SK-N-SH (cell line): ENCODE measurements around the gene MAPK1. TPM values are rescaled to one million over a fixed set of nuclear protein-coding genes. Genes with fewer than 3 reads are reported as not detected.
"Not testable (repeated sequence)": the region's sequence is repeated elsewhere in the genome, so short reads cannot be mapped to it uniquely, and the experiment has no call there.

Source experiments
- CTCF ChIA-PET: fragments of 300-600, 350-600 bp; formaldehyde crosslinking; extraction: SDS; loops from one replicate; lab custom pipeline; 2021; lab: Yijun Ruan, JAX
- POLR2A ChIA-PET: fragments of 350-600 bp; sonication (Branson Sonifier 250); formaldehyde crosslinking; extraction: SDS; loops from one replicate; lab custom pipeline; 2020; ENCODE audit warnings: antibody characterized with exemption, inconsistent platforms; lab: Yijun Ruan, JAX
- DNase-seq: peaks from one replicate; pipeline ENCODE4 v3.0.0; 2012
- H2AFZ ChIP-seq: fragments of 200-600 bp; sonication (generic); 2 replicates; pipeline ENCODE4 v1.8.1; 2016; ENCODE audit warnings: antibody characterized with exemption, mild to moderate bottlenecking, low read depth
- H3F3A ChIP-seq: fragments of 200-600 bp; sonication (generic); replicated peaks from 2 replicates; pipeline ENCODE3; 2016; ENCODE audit warnings: antibody characterized with exemption, mild to moderate bottlenecking; ENCODE audit not compliant: insufficient read depth
- H3K27ac ChIP-seq, 2 experiments: fragments of 200-500 bp in 1 of 2; fragments of 200-600 bp in 1 of 2; sonication (Bioruptor generic) in 1 of 2; sonication (generic), shearing (Covaris generic) in 1 of 2; 2 replicates each; pipeline versions ENCODE4 v1.5.1 to v1.6.1; 2014 to 2016; ENCODE audit warnings: low read depth in 2 of 2, inconsistent platforms in 1 of 2, low read length in 1 of 2, mild to moderate bottlenecking in 1 of 2, mixed read lengths in 1 of 2
- H3K27me3 ChIP-seq: fragments of 200-600 bp; sonication (generic), shearing (Covaris generic); 2 replicates; pipeline ENCODE4 v1.6.1; 2016; ENCODE audit warnings: mixed run types; ENCODE audit not compliant: insufficient read depth
- H3K36me3 ChIP-seq, 2 experiments: fragments of 200-500 bp in 1 of 2; fragments of 200-600 bp in 1 of 2; sonication (Bioruptor generic) in 1 of 2; sonication (generic) in 1 of 2; replicated peaks in 1 of 2; 2 replicates each; pipeline versions ENCODE3 to v1.5.1; 2014 to 2016; ENCODE audit warnings: low read length in 1 of 2, mild to moderate bottlenecking in 1 of 2; ENCODE audit not compliant: insufficient read depth in 2 of 2, control insufficient read depth in 1 of 2
- H3K4me1 ChIP-seq, 2 experiments: fragments of 200-500 bp in 1 of 2; fragments of 200-600 bp in 1 of 2; sonication (Bioruptor generic) in 1 of 2; sonication (generic), shearing (Covaris generic) in 1 of 2; 2 replicates each; pipeline versions ENCODE4 v1.5.1 to v1.6.1; 2014 to 2016; ENCODE audit warnings: low read depth in 1 of 2, low read length in 1 of 2, mixed run types in 1 of 2; ENCODE audit not compliant: insufficient read depth in 2 of 2, control insufficient read depth in 1 of 2
- H3K4me2 ChIP-seq: fragments of 200-600 bp; sonication (generic), shearing (Covaris generic); 2 replicates; pipeline ENCODE4 v1.6.1; 2017; ENCODE audit warnings: mixed run types
- H3K4me3 ChIP-seq, 2 experiments: fragments of 200-500 bp in 1 of 2; fragments of 200-600 bp in 1 of 2; sonication (Bioruptor generic) in 1 of 2; sonication (generic), shearing (Covaris generic) in 1 of 2; 2 replicates each; pipeline versions ENCODE4 v1.5.1 to v1.8.1; 2014 to 2016; ENCODE audit warnings: low read depth in 2 of 2, inconsistent platforms in 1 of 2, low read length in 1 of 2, mild to moderate bottlenecking in 1 of 2, mixed read lengths in 1 of 2, moderate library complexity in 1 of 2
- H3K79me2 ChIP-seq: fragments of 200-600 bp; sonication (generic); 2 replicates; pipeline ENCODE4 v1.8.1; 2017; ENCODE audit warnings: mild to moderate bottlenecking; ENCODE audit not compliant: insufficient read depth
- H3K9ac ChIP-seq: fragments of 200-600 bp; sonication (generic); 2 replicates; pipeline ENCODE4 v1.6.1; 2017; ENCODE audit warnings: mixed run types
- H3K9me2 ChIP-seq: fragments of 200-600 bp; sonication (generic); 2 replicates; pipeline ENCODE4 v1.6.1; 2017; ENCODE audit warnings: mixed run types
- H3K9me3 ChIP-seq: fragments of 200-600 bp; sonication (generic); 2 replicates; pipeline ENCODE4 v1.6.1; 2017; ENCODE audit warnings: mixed run types, mild to moderate bottlenecking, moderate library complexity
- H4K20me1 ChIP-seq: fragments of 200-600 bp; sonication (generic); 2 replicates; pipeline ENCODE4 v1.6.1; 2017; ENCODE audit warnings: mild to moderate bottlenecking, mixed run types; ENCODE audit not compliant: insufficient read depth
- CTCF ChIP-seq: fragments of 200-600 bp; sonication (generic); IDR thresholded peaks from 2 replicates; pipeline ENCODE4 v1.6.1; 2017; ENCODE audit warnings: antibody characterized with exemption, mild to moderate bottlenecking, moderate library complexity
- ELF1 ChIP-seq: IDR thresholded peaks from 2 replicates; pipeline ENCODE4 v1.4.0; 2012
- FOSL2 ChIP-seq: IDR thresholded peaks from 2 replicates; pipeline ENCODE4 v1.4.0; 2012; ENCODE audit warnings: low read depth, mild to moderate bottlenecking, moderate library complexity, borderline replicate concordance
- GABPA ChIP-seq: IDR thresholded peaks from 2 replicates; pipeline ENCODE4 v1.4.0; 2012; ENCODE audit warnings: low read depth, mild to moderate bottlenecking
- MEF2A ChIP-seq: IDR thresholded peaks from 2 replicates; pipeline ENCODE4 v1.4.0; 2012; ENCODE audit warnings: low read depth, borderline replicate concordance
- NFIC ChIP-seq: IDR thresholded peaks from 2 replicates; pipeline ENCODE4 v1.4.0; 2012; ENCODE audit warnings: borderline replicate concordance
- REST ChIP-seq: IDR thresholded peaks from 2 replicates; pipeline ENCODE4 v1.6.1; 2012; ENCODE audit warnings: mild to moderate bottlenecking, low read depth, low read length, moderate library complexity
- RXRA ChIP-seq: IDR thresholded peaks from 2 replicates; pipeline ENCODE4 v1.4.0; 2012; ENCODE audit warnings: low read depth, mild to moderate bottlenecking, borderline replicate concordance
- YY1 ChIP-seq: IDR thresholded peaks from 2 replicates; pipeline ENCODE4 v1.4.0; 2012; ENCODE audit warnings: low read depth, mild to moderate bottlenecking
- WGBS: methylation state at CpG from one replicate; pipeline ENCODE4 v1.1.6; 2017; ENCODE audit warnings: low lambda C conversion rate; 5-methylcytosine and 5-hydroxymethylcytosine counted together
- polyA plus RNA-seq, 3 experiments: library from polyadenylated mRNA; depleted of rRNA; stranded (reverse); fragments of >200 nt; gene quantifications; 2 replicates each; pipeline ENCODE4 v1.2.3, GENCODE V29; 2012

Gene MAPK1
- polyA plus RNA-seq, 1 of the 3 experiments (the other 2 are of a cell fraction): 25.6 TPM

- H3K9me3 ChIP-seq: no peaks in the 10 kb centered on the region
- no peaks in the 10 kb centered on the region for H3K27me3 ChIP-seq
- H2AFZ ChIP-seq: no peak overlapping the region
- peaks cover 5 to 8% of the 10 kb centered on the region in 2 experiments; a peak in 2 of 4 replicates for H3K4me1 ChIP-seq
- H3K9me2 ChIP-seq: no peaks in the 10 kb centered on the region
- no peaks in the 10 kb centered on the region for H4K20me1 ChIP-seq
- no peak overlapping the region for H3K9ac ChIP-seq
- peaks cover 21% of the 10 kb centered on the region for H3F3A ChIP-seq
- H3K4me2 ChIP-seq: no peak overlapping the region
- 93% methylated on average over 4 of the region's 4 CpGs for WGBS
- DNase-seq: no peak
- POLR2A ChIA-PET: no interaction called here
- no peak overlapping the region for H3K27ac ChIP-seq
- peaks cover 0 to 2% of the 10 kb centered on the region in 2 experiments for H3K36me3 ChIP-seq
- CTCF ChIA-PET: interaction anchor here (1.0 kb wide), 1 partner anchor 186 kb away, joined by 4 read pairs; no protein-coding TSS in a partner anchor
- H3K79me2 ChIP-seq: no peaks in the 10 kb centered on the region
- H3K4me3 ChIP-seq: no peak overlapping the region
- TF ChIP-seq RXRA (no peak), NFIC (no peak), FOSL2 (no peak), REST (no peak), MEF2A (no peak), YY1 (no peak), CTCF (no peak)
These were observed 115.2 kb downstream of the MAPK1 start for GRCh38 chr22:21752276-21752675.

- DNase-seq: no peak
- H3K4me1 ChIP-seq: no peaks in the 10 kb centered on the region
- ChIA-PET POLR2A (no interaction called here), CTCF (interaction anchor here (1.0 kb wide), 1 partner anchor 192 kb away, joined by 3 read pairs; no protein-coding TSS in a partner anchor)
- no peaks in the 10 kb centered on the region for H3K9me3 ChIP-seq
- H3K9ac ChIP-seq: no peak overlapping the region
- no peak overlapping the region for H3K27ac ChIP-seq
- no peaks in the 10 kb centered on the region for H3F3A ChIP-seq
- TF ChIP-seq GABPA (no peak), ELF1 (no peak)
- no peaks in the 10 kb centered on the region for H3K27me3 ChIP-seq
- no peaks in the 10 kb centered on the region for H3K36me3 ChIP-seq
- no peak overlapping the region for H3K4me3 ChIP-seq
- H2AFZ ChIP-seq: no peak overlapping the region
- H3K9me2 ChIP-seq: no peaks in the 10 kb centered on the region
- H4K20me1 ChIP-seq: no peaks in the 10 kb centered on the region
- WGBS: 77% methylated on average over 7 of the region's 8 CpGs
- no peak overlapping the region for H3K4me2 ChIP-seq
- no peaks in the 10 kb centered on the region for H3K79me2 ChIP-seq
These were observed 121.5 kb downstream of the MAPK1 start for GRCh38 chr22:21745948-21746347.

- not testable (repeated sequence) for H3K9me3 ChIP-seq, H3K4me1 ChIP-seq, H3K4me3 ChIP-seq, H3K4me2 ChIP-seq, H3K79me2 ChIP-seq, H3F3A ChIP-seq, H2AFZ ChIP-seq, H3K36me3 ChIP-seq, DNase-seq, H4K20me1 ChIP-seq, H3K27me3 ChIP-seq, H3K9ac ChIP-seq, H3K27ac ChIP-seq, H3K9me2 ChIP-seq
- ChIA-PET CTCF (interaction anchor here (1.0 to 2.1 kb wide), 3 partner anchors 10 to 193 kb away, joined by 3 to 11 read pairs (median 3); no protein-coding TSS in a partner anchor), POLR2A (interaction anchor here (0.5 to 0.6 kb wide), 2 partner anchors 13 to 200 kb away, joined by 3 read pairs; no protein-coding TSS in a partner anchor)
- WGBS: 85% methylated on average over 5 of the region's 6 CpGs
These were observed 122.5 kb downstream of the MAPK1 start for GRCh38 chr22:21744917-21745316.
